H1 (cell line): Measurements from ENCODE around the gene DERL3. TPM values are rescaled to one million over a fixed set of nuclear protein-coding genes. Genes with fewer than 3 reads are reported as not detected.

ENCODE experiments used
- CTCF ChIA-PET: fragments of 300-600 bp; sonication (Branson Sonifier 250); formaldehyde crosslinking; loops from one replicate; lab custom pipeline; 2021; ENCODE audit not compliant: partially characterized antibody; lab: Charles Lee
- POLR2A ChIA-PET: fragments of 300-600 bp; sonication (Branson Sonifier 250); formaldehyde crosslinking; loops from one replicate; lab custom pipeline; 2021; ENCODE audit warnings: inconsistent platforms; ENCODE audit not compliant: partially characterized antibody; lab: Charles Lee
- DNase-seq, 2 experiments: peaks; one replicate each; pipeline versions ENCODE4 v3.0.0 to v3.0.0-alpha.2; 2010 to 2022; ENCODE audit warnings: low spot score in 2 of 2, low read depth in 1 of 2, mixed read lengths in 1 of 2
- FAIRE-seq: peaks from 2 replicates; lab custom pipeline; 2011; peaks lifted over from hg19 to GRCh38; lab: Jason Lieb, UNC
- H2AFZ ChIP-seq: 2 replicates; pipeline ENCODE4 v1.8.1; 2012; ENCODE audit warnings: low read length, inconsistent platforms
- H2AK5ac ChIP-seq: 2 replicates; pipeline ENCODE4 v1.6.1; 2013; ENCODE audit warnings: low read depth, low read length
- H2BK120ac ChIP-seq: replicated peaks from 2 replicates; pipeline ENCODE3; 2013; ENCODE audit warnings: low read depth, low read length, inconsistent platforms
- H2BK12ac ChIP-seq: 2 replicates; pipeline ENCODE4 v1.6.1; 2013; ENCODE audit warnings: low read depth, low read length
- H2BK15ac ChIP-seq: 2 replicates; pipeline ENCODE4 v1.6.1; 2013; ENCODE audit warnings: low read length
- H2BK20ac ChIP-seq: 2 replicates; pipeline ENCODE4 v1.6.1; 2013; ENCODE audit warnings: low read length
- H2BK5ac ChIP-seq: 2 replicates; pipeline ENCODE4 v1.6.1; 2013; ENCODE audit warnings: low read depth, low read length
- H3K14ac ChIP-seq: 2 replicates; pipeline ENCODE4 v1.6.1; 2013; ENCODE audit warnings: inconsistent platforms; ENCODE audit not compliant: insufficient read length
- H3K18ac ChIP-seq: 2 replicates; pipeline ENCODE4 v1.6.1; 2013; ENCODE audit warnings: low read length; ENCODE audit errors: extremely low read depth
- H3K23ac ChIP-seq: 2 replicates; pipeline ENCODE4 v1.6.1; 2013; ENCODE audit warnings: inconsistent platforms; ENCODE audit not compliant: insufficient read length
- H3K23me2 ChIP-seq: 2 replicates; pipeline ENCODE4 v1.6.1; 2013; ENCODE audit warnings: low read depth, low read length
- H3K27ac ChIP-seq: 2 replicates; pipeline ENCODE4 v1.6.1; 2011; ENCODE audit warnings: low read depth, low read length, inconsistent platforms
- H3K27me3 ChIP-seq, 4 experiments: replicated peaks in 1 of 4; 1 replicate in 1 of 4; 2 replicates in 3 of 4; pipeline versions ENCODE4 v1.6.1 to v1.8.1; 2011 to 2013; ENCODE audit warnings: low read length in 3 of 4, mild to moderate bottlenecking in 3 of 4, inconsistent platforms in 2 of 4, mixed read lengths in 2 of 4, moderate library complexity in 1 of 4; ENCODE audit not compliant: control insufficient read depth in 3 of 4, insufficient read depth in 3 of 4; ENCODE audit errors: extremely low read depth in 1 of 4
- H3K36me3 ChIP-seq, 4 experiments: 2 replicates each; pipeline versions ENCODE4 v1.6.1 to v1.8.1; 2011 to 2013; ENCODE audit warnings: mild to moderate bottlenecking in 4 of 4, low read length in 3 of 4, moderate library complexity in 2 of 4, control low read depth in 1 of 4, inconsistent platforms in 1 of 4; ENCODE audit not compliant: insufficient read depth in 4 of 4, control insufficient read depth in 2 of 4
- H3K4ac ChIP-seq: replicated peaks from 2 replicates; pipeline ENCODE3; 2013; ENCODE audit warnings: low read length, low read depth, mixed read lengths, inconsistent platforms; ENCODE audit not compliant: insufficient read length
- H3K4me1 ChIP-seq, 4 experiments: replicated peaks in 1 of 4; 1 replicate in 1 of 4; 2 replicates in 3 of 4; pipeline versions ENCODE4 v1.6.1 to v1.8.1; 2011 to 2013; ENCODE audit warnings: low read length in 3 of 4, inconsistent platforms in 2 of 4, mixed read lengths in 1 of 4; ENCODE audit not compliant: insufficient read depth in 4 of 4, control insufficient read depth in 3 of 4
- H3K4me2 ChIP-seq, 2 experiments: 2 replicates each; pipeline versions ENCODE4 v1.6.1 to v1.8.1; 2011 to 2013; ENCODE audit warnings: low read depth in 2 of 2, low read length in 2 of 2, control low read depth in 1 of 2, inconsistent platforms in 1 of 2, mild to moderate bottlenecking in 1 of 2; ENCODE audit not compliant: insufficient read depth in 1 of 2
- H3K4me3 ChIP-seq, 4 experiments: fragments of 200-600, 300-600 bp in 1 of 4; sonication (generic), shearing (Covaris generic), sonication (Bioruptor Twin) in 1 of 4; 2 replicates each; pipeline versions ENCODE4 v1.5.1 to v1.8.1; 2011 to 2016; ENCODE audit warnings: low read length in 4 of 4, low read depth in 3 of 4, control low read depth in 2 of 4, inconsistent platforms in 2 of 4, mild to moderate bottlenecking in 2 of 4, mixed read lengths in 1 of 4, moderate library complexity in 1 of 4; ENCODE audit not compliant: insufficient read depth in 2 of 4; ENCODE audit errors: extremely low read depth in 1 of 4
- H3K56ac ChIP-seq: replicated peaks from 2 replicates; pipeline ENCODE3; 2013; ENCODE audit warnings: low read depth, mild to moderate bottlenecking, mixed read lengths, low read length, inconsistent platforms; ENCODE audit not compliant: insufficient read length
- H3K79me1 ChIP-seq: 2 replicates; pipeline ENCODE4 v1.6.1; 2013; ENCODE audit warnings: low read depth, low read length, control low read depth
- H3K79me2 ChIP-seq, 2 experiments: 2 replicates each; pipeline versions ENCODE4 v1.6.1 to v1.8.1; 2012 to 2013; ENCODE audit warnings: low read length in 2 of 2, mild to moderate bottlenecking in 2 of 2, inconsistent platforms in 1 of 2; ENCODE audit not compliant: insufficient read depth in 2 of 2, control insufficient read depth in 1 of 2
- H3K9ac ChIP-seq, 4 experiments: replicated peaks in 1 of 4; 1 replicate in 1 of 4; 2 replicates in 3 of 4; pipeline versions ENCODE4 v1.6.1 to v1.8.1; 2011 to 2013; ENCODE audit warnings: low read depth in 3 of 4, low read length in 3 of 4, control low read depth in 2 of 4, mild to moderate bottlenecking in 2 of 4, moderate library complexity in 2 of 4, inconsistent platforms in 1 of 4; ENCODE audit errors: extremely low read depth in 1 of 4
- H3K9me3 ChIP-seq, 2 experiments: 2 replicates each; pipeline versions ENCODE4 v1.6.1 to v1.8.1; 2012 to 2013; ENCODE audit warnings: mild to moderate bottlenecking in 2 of 2, moderate library complexity in 2 of 2, control low read depth in 1 of 2, inconsistent platforms in 1 of 2, low read depth in 1 of 2, low read length in 1 of 2, mixed read lengths in 1 of 2; ENCODE audit not compliant: insufficient read depth in 2 of 2
- H4K20me1 ChIP-seq, 2 experiments: replicated peaks in 1 of 2; 2 replicates each; pipeline versions ENCODE3 to v1.8.1; 2011 to 2013; ENCODE audit warnings: inconsistent platforms in 2 of 2, low read length in 2 of 2, mild to moderate bottlenecking in 1 of 2; ENCODE audit not compliant: insufficient read depth in 2 of 2, control insufficient read depth in 1 of 2
- H4K5ac ChIP-seq: 2 replicates; pipeline ENCODE4 v1.6.1; 2013; ENCODE audit warnings: low read length, low read depth, mixed read lengths, inconsistent platforms; ENCODE audit not compliant: insufficient read length
- H4K8ac ChIP-seq: 2 replicates; pipeline ENCODE4 v1.8.0; 2013; ENCODE audit warnings: mild to moderate bottlenecking, moderate library complexity, low read length, inconsistent platforms; ENCODE audit not compliant: insufficient read depth; ENCODE audit errors: extremely low read depth
- H4K91ac ChIP-seq: replicated peaks from 2 replicates; pipeline ENCODE3; 2013; ENCODE audit warnings: low read length, mixed read lengths, inconsistent platforms; ENCODE audit not compliant: insufficient read length
- CHD1 ChIP-seq: IDR thresholded peaks from 2 replicates; pipeline ENCODE4 v1.6.1; 2012; ENCODE audit warnings: low read depth, low read length, improper control_type of control experiment
- WGBS, 2 experiments: shearing (Covaris generic) in 1 of 2; methylation state at CpG; one replicate each; pipeline versions ENCODE4 v1.1.6 to v1.1.7; 2013 to 2015; ENCODE audit warnings: low lambda C conversion rate in 2 of 2, mixed read lengths in 2 of 2, inconsistent platforms in 1 of 2, low coverage in 1 of 2, missing lambda C conversion rate in 1 of 2; ENCODE audit not compliant: insufficient replicate concordance in 2 of 2, insufficient coverage in 1 of 2, insufficient read length in 1 of 2; ENCODE audit errors: extremely low coverage in 1 of 2, missing lambda C conversion rate in 1 of 2; 5-methylcytosine and 5-hydroxymethylcytosine counted together
- polyA plus RNA-seq, 7 experiments: library from polyadenylated mRNA; depleted of rRNA in 3 of 7; stranded (reverse) in 5 of 7; unstranded in 2 of 7; fragments of >200 nt in 5 of 7; fragments of 200-250 nt in 2 of 7; gene quantifications; 1 replicate in 5 of 7; 2 replicates in 1 of 7; 4 replicates in 1 of 7; pipeline versions ENCODE4 v1.2.1 to v1.2.3, GENCODE V29; 2011 to 2013; ENCODE audit warnings: missing spikeins in 2 of 7, mixed read lengths in 2 of 7
- total RNA-seq: library from RNA; stranded (reverse); fragmentation: NEBNext Ultra II Directional; extraction: Animal tissue kit (Norgen Biotek cat#: 25700); gene quantifications from 2 replicates; pipeline ENCODE4 v1.2.1, GENCODE V29; 2021
- TF ChIP-seq, protein P1 (sequence below): IDR thresholded peaks from 2 replicates; pipeline ENCODE4 v1.6.1; 2012; ENCODE audit warnings: inconsistent platforms

The DERL3 gene
- total and polyA plus RNA-seq, 2 of the 8 experiments (the other 6 are each of a cell fraction or from before 2014, with no cell fraction given), result 8.7 to 19.5 TPM

DNA sequence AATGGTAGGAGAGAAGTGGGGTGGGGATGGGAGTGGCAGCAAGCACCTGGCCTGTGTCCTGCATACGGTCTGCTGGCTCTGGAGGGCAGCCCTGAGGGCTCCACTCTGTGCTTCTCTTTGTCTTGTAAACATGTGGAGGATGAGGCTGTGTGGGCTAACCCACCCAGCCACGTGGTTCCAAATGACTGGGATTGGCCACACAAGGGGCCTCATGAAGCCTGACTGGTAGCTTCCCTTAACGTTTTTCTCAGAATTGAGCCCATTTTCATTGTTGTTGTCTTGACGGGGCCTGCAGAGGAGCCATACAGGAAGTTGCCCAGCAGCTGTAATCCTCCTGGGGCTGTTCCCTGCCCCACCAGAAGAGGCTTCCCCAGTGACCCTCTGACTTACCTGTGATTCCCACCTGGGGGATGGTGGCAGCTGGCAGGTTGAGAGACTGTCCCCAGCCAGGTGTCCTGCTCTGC lies 18.0 kb downstream of the DERL3 start:
- DNase-seq, result no peak

More for the DNA sequence above, 18.0 kb downstream of the DERL3 start:
- WGBS, 2 experiments, result 66% methylated on average over 4 of the region's 4 CpGs; no CpG with 5 or more reads in 1 of the 2 experiments
- H3K14ac ChIP-seq, result no peak overlapping the region
- no peak overlapping the region for H3K4ac ChIP-seq
- H3K79me1 ChIP-seq, result no peaks in the 10 kb centered on the region
- no peak overlapping the region for H2AK5ac ChIP-seq
- H3K27ac ChIP-seq, result no peak overlapping the region
- H3K9ac ChIP-seq, result no peak overlapping the region
- H4K8ac ChIP-seq, result no peak overlapping the region
- no peaks in the 10 kb centered on the region for H3K4me1 ChIP-seq
- peaks cover 0 to 4% of the 10 kb centered on the region in 2 experiments for H4K20me1 ChIP-seq
- H3K18ac ChIP-seq, result no peak overlapping the region; the same call in 1 of the 2 replicates
- no peak overlapping the region for H4K5ac ChIP-seq
- POLR2A ChIA-PET, result interaction anchor here (1.0 to 2.2 kb wide), 3 partner anchors 8 to 15 kb away, joined by 3 to 8 read pairs (median 3); no protein-coding TSS in a partner anchor
- H3K56ac ChIP-seq, result no peak overlapping the region
- no peak overlapping the region for H2BK20ac ChIP-seq
- H3K79me2 ChIP-seq, result no peaks in the 10 kb centered on the region
- peaks cover 13 to 67% (median 32%) of the 10 kb centered on the region in 4 experiments for H3K36me3 ChIP-seq
- H2AFZ ChIP-seq, result no peak overlapping the region
- no peak overlapping the region for H4K91ac ChIP-seq
- TF ChIP-seq CHD1, result no peak
- TF ChIP-seq, protein P1, sequence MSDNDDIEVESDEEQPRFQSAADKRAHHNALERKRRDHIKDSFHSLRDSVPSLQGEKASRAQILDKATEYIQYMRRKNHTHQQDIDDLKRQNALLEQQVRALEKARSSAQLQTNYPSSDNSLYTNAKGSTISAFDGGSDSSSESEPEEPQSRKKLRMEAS, result peak; percentile 49; the same call in 1 of the 2 replicates
- CTCF ChIA-PET, result interaction anchor here (0.7 to 1.3 kb wide), 2 partner anchors 25 to 29 kb away, joined by 3 to 7 read pairs; no protein-coding TSS in a partner anchor
- no peaks in the 10 kb centered on the region for H3K27me3 ChIP-seq
- H2BK120ac ChIP-seq, result no peak overlapping the region
- no peak for FAIRE-seq
- no peaks in the 10 kb centered on the region for H3K9me3 ChIP-seq
- no peak overlapping the region for H3K4me2 ChIP-seq
- H3K4me3 ChIP-seq, result no peak overlapping the region
- no peak overlapping the region for H2BK5ac ChIP-seq
- H3K23ac ChIP-seq, result no peak overlapping the region
- H3K23me2 ChIP-seq, result no peaks in the 10 kb centered on the region
- no peak overlapping the region for H2BK12ac ChIP-seq
- no peak overlapping the region for H2BK15ac ChIP-seq
